Neural cell (in vitro differentiated cells): ENCODE data around the gene RRM1. TPM values are rescaled to one million over a fixed set of nuclear protein-coding genes. Genes with fewer than 3 reads are reported as not detected.

Source experiments
- H2AFZ ChIP-seq: fragments of 200-600, 300-800 bp; sonication (generic), shearing (Covaris generic); 2 replicates; pipeline ENCODE4 v1.6.0; 2014; ENCODE audit warnings: low read depth, mild to moderate bottlenecking, antibody characterized with exemption, low read length, moderate library complexity
- H3F3A ChIP-seq: fragments of 200-600 bp; shearing (Covaris generic); 2 replicates; pipeline ENCODE4 v1.6.1; 2016; ENCODE audit warnings: mild to moderate bottlenecking, moderate library complexity, mixed read lengths, antibody characterized with exemption, low read length; ENCODE audit not compliant: insufficient read depth, poor library complexity, severe bottlenecking
- H3K27ac ChIP-seq: fragments of 200-600, 300-800 bp; sonication (generic), shearing (Covaris generic); 2 replicates; pipeline ENCODE4 v1.5.1; 2014; ENCODE audit warnings: mild to moderate bottlenecking, low read length, moderate library complexity
- H3K27me3 ChIP-seq: fragments of 300-800, 200-600 bp; sonication (generic), shearing (Covaris generic); 2 replicates; pipeline ENCODE4 v1.6.0; 2014; ENCODE audit warnings: mild to moderate bottlenecking, low read depth, low read length, moderate library complexity; ENCODE audit not compliant: insufficient read depth
- H3K36me3 ChIP-seq: fragments of 300-800, 200-600 bp; sonication (generic), shearing (Covaris generic); 2 replicates; pipeline ENCODE4 v1.5.1; 2014; ENCODE audit warnings: mild to moderate bottlenecking, antibody characterized with exemption, low read length, moderate library complexity; ENCODE audit not compliant: insufficient read depth
- H3K4me2 ChIP-seq: fragments of 300-800, 200-600 bp; sonication (generic), shearing (Covaris generic); 2 replicates; pipeline ENCODE4 v1.6.0; 2014; ENCODE audit warnings: mild to moderate bottlenecking, low read length
- H3K4me3 ChIP-seq: fragments of 300-800, 200-600 bp; sonication (generic), shearing (Covaris generic); 2 replicates; pipeline ENCODE4 v1.5.1; 2014; ENCODE audit warnings: mild to moderate bottlenecking, low read length, moderate library complexity
- H3K79me2 ChIP-seq: fragments of 200-600 bp; shearing (Covaris generic); replicated peaks from 2 replicates; pipeline ENCODE4 v1.6.0; 2014; ENCODE audit warnings: mild to moderate bottlenecking, low read length, moderate library complexity; ENCODE audit not compliant: insufficient read depth
- H3K9ac ChIP-seq: fragments of 300-800, 200-600 bp; sonication (generic), shearing (Covaris generic); 2 replicates; pipeline ENCODE4 v1.6.1; 2016; ENCODE audit warnings: mild to moderate bottlenecking, low read length, mixed read lengths
- H3K9me2 ChIP-seq: fragments of 200-600 bp; shearing (Covaris generic); 2 replicates; pipeline ENCODE4 v1.6.1; 2016; ENCODE audit warnings: mild to moderate bottlenecking, low read length, mixed read lengths; ENCODE audit not compliant: insufficient read depth
- H3K9me3 ChIP-seq: fragments of 200-600, 300-800 bp; sonication (generic), shearing (Covaris generic); 2 replicates; pipeline ENCODE4 v1.6.1; 2016; ENCODE audit warnings: mild to moderate bottlenecking, mixed run types, low read length, moderate library complexity, mixed read lengths
- H4K20me1 ChIP-seq: fragments of 200-600 bp; shearing (Covaris generic); 2 replicates; pipeline ENCODE4 v1.6.1; 2016; ENCODE audit warnings: mild to moderate bottlenecking, mixed run types; ENCODE audit not compliant: insufficient read depth
- CTCF ChIP-seq: fragments of 450-650 bp; IDR thresholded peaks from 2 replicates; pipeline ENCODE4 v1.5.1; 2014; ENCODE audit warnings: antibody characterized with exemption, mild to moderate bottlenecking, moderate library complexity; ENCODE audit not compliant: poor library complexity, severe bottlenecking
- EP300 ChIP-seq: fragments of 450-650 bp; conservative IDR thresholded peaks from 2 replicates; pipeline ENCODE4 v1.6.1; 2014; ENCODE audit warnings: antibody characterized with exemption, mild to moderate bottlenecking, moderate library complexity; ENCODE audit not compliant: poor library complexity, severe bottlenecking
- EZH2 ChIP-seq: fragments of 200-600, 300-800 bp; shearing (Covaris generic), sonication (generic); IDR thresholded peaks from 2 replicates; pipeline ENCODE4 v1.6.1; 2014; ENCODE audit warnings: antibody characterized with exemption, low read length, borderline replicate concordance, mild to moderate bottlenecking; ENCODE audit not compliant: insufficient read depth, poor library complexity, severe bottlenecking
- MXI1 ChIP-seq: fragments of 450-650 bp; conservative IDR thresholded peaks from 2 replicates; pipeline ENCODE4 v1.6.1; 2014; ENCODE audit warnings: antibody characterized with exemption, mild to moderate bottlenecking; ENCODE audit not compliant: poor library complexity, severe bottlenecking
- POLR2AphosphoS5 ChIP-seq: IDR thresholded peaks from 2 replicates; pipeline ENCODE4 v1.6.1; 2012
- RAD21 ChIP-seq: fragments of 450-650 bp; conservative IDR thresholded peaks from 2 replicates; pipeline ENCODE4 v1.6.1; 2014; ENCODE audit warnings: antibody characterized with exemption, mild to moderate bottlenecking, moderate library complexity
- REST ChIP-seq: IDR thresholded peaks from 2 replicates; pipeline ENCODE4 v1.6.1; 2012; ENCODE audit warnings: borderline replicate concordance
- SMC3 ChIP-seq: fragments of 450-650 bp; conservative IDR thresholded peaks from 2 replicates; pipeline ENCODE4 v1.6.1; 2014; ENCODE audit warnings: antibody characterized with exemption, mild to moderate bottlenecking, moderate library complexity; ENCODE audit not compliant: poor library complexity
- TAF1 ChIP-seq: IDR thresholded peaks from 2 replicates; pipeline ENCODE4 v1.6.1; 2012; ENCODE audit warnings: low read depth
- polyA plus RNA-seq: library from polyadenylated mRNA; depleted of rRNA; stranded (reverse); fragments of >200 nt; gene quantifications from 2 replicates; pipeline ENCODE4 v1.2.3, GENCODE V29; 2014

The RRM1 gene
- polyA plus RNA-seq, 1 donor from 2014 or later: 65.9 TPM

GRCh38 chr11:4084406-4085125, 10.0 kb upstream of the RRM1 start:
- Histone ChIP-seq H3K27ac (no peak overlapping the region), H2AFZ (no peak overlapping the region), H3K79me2 (no peaks in the 10 kb centered on the region), H3K9me2 (no peaks in the 10 kb centered on the region), H3K36me3 (no peaks in the 10 kb centered on the region), H3K4me3 (no peak overlapping the region), H3K4me2 (no peak overlapping the region), H3K9me3 (no peaks in the 10 kb centered on the region), H4K20me1 (no peaks in the 10 kb centered on the region), H3F3A (no peaks in the 10 kb centered on the region), H3K27me3 (no peaks in the 10 kb centered on the region), H3K9ac (no peak overlapping the region)
- TF ChIP-seq RAD21 (no peak), POLR2AphosphoS5 (no peak), REST (no peak), MXI1 (no peak), TAF1 (no peak), SMC3 (no peak), CTCF (no peak), EP300 (no peak), EZH2 (no peak)

- no peaks in the 10 kb centered on the region for H3K9me2 ChIP-seq
- H3K36me3 ChIP-seq: no peaks in the 10 kb centered on the region
- H3K79me2 ChIP-seq: no peaks in the 10 kb centered on the region
- no peak overlapping the region for H3K4me3 ChIP-seq
- no peaks in the 10 kb centered on the region for H4K20me1 ChIP-seq
- no peak overlapping the region for H2AFZ ChIP-seq
- H3K4me2 ChIP-seq: no peak overlapping the region
- H3F3A ChIP-seq: no peaks in the 10 kb centered on the region
- H3K27ac ChIP-seq: no peak overlapping the region
- TF ChIP-seq MXI1 (no peak), RAD21 (no peak), CTCF (no peak), SMC3 (no peak), EZH2 (no peak), POLR2AphosphoS5 (no peak), TAF1 (no peak), EP300 (no peak), REST (no peak)
- no peaks in the 10 kb centered on the region for H3K27me3 ChIP-seq
- no peak overlapping the region for H3K9ac ChIP-seq
- no peaks in the 10 kb centered on the region for H3K9me3 ChIP-seq
Measured at GRCh38 chr11:4085575-4085974, 9.0 kb upstream of the RRM1 start.
